HEK293 (cell line): Measurements from ENCODE around the gene TRIM65.

Experiments
- CTCF ChIP-seq: fragments of 450-650 bp; formaldehyde crosslinking; IDR thresholded peaks from 2 replicates; pipeline ENCODE4 v1.5.1; 2016; ENCODE audit warnings: missing biosample characterization, missing genetic modification characterization
- SCRT2 ChIP-seq: fragments of 450-650 bp; formaldehyde crosslinking; IDR thresholded peaks from 2 replicates; pipeline ENCODE4 v1.5.1; 2016; ENCODE audit warnings: missing biosample characterization, missing genetic modification characterization
- TSHZ1 ChIP-seq: fragments of 450-650 bp; formaldehyde crosslinking; IDR thresholded peaks from 2 replicates; pipeline ENCODE4 v1.5.1; 2016; ENCODE audit warnings: missing biosample characterization, missing genetic modification characterization, borderline replicate concordance
- YY2 ChIP-seq: fragments of 450-650 bp; formaldehyde crosslinking; IDR thresholded peaks from 2 replicates; pipeline ENCODE4 v1.5.1; 2016; ENCODE audit warnings: missing biosample characterization, missing genetic modification characterization
- ZNF138 ChIP-seq: fragments of 450-650 bp; formaldehyde crosslinking; IDR thresholded peaks from 2 replicates; pipeline ENCODE4 v1.5.1; 2016; ENCODE audit warnings: missing biosample characterization, missing genetic modification characterization, borderline replicate concordance
- ZNF24 ChIP-seq: fragments of 450-650 bp; formaldehyde crosslinking; IDR thresholded peaks from 2 replicates; pipeline ENCODE4 v1.5.1; 2016; ENCODE audit warnings: missing biosample characterization, missing genetic modification characterization
- ZNF350 ChIP-seq: fragments of 450-650 bp; formaldehyde crosslinking; IDR thresholded peaks from 2 replicates; pipeline ENCODE4 v1.5.0; 2017; ENCODE audit warnings: missing biosample characterization, mild to moderate bottlenecking, missing genetic modification characterization
- ZNF555 ChIP-seq: fragments of 450-650 bp; formaldehyde crosslinking; conservative IDR thresholded peaks from 2 replicates; pipeline ENCODE4 v1.5.1; 2017; ENCODE audit warnings: missing biosample characterization, mild to moderate bottlenecking, missing genetic modification characterization, inconsistent platforms
- TF ChIP-seq, protein P1 (sequence below): fragments of 450-650 bp; formaldehyde crosslinking; IDR thresholded peaks from 2 replicates; pipeline ENCODE4 v1.5.1; 2016; ENCODE audit warnings: missing biosample characterization, missing genetic modification characterization
- TF ChIP-seq, protein P2 (sequence below): fragments of 450-650 bp; formaldehyde crosslinking; IDR thresholded peaks from 2 replicates; pipeline ENCODE4 v1.5.1; 2016; ENCODE audit warnings: missing biosample characterization, missing genetic modification characterization

- no peak for TF ChIP-seq CTCF (tag by site-specific recombination)
- TF ChIP-seq ZNF24 (tag by site-specific recombination), result no peak
- no peak for TF ChIP-seq ZNF555 (tag by site-specific recombination)
- no peak for TF ChIP-seq ZNF350 (tag by site-specific recombination)
- no peak for TF ChIP-seq TSHZ1 (tag by site-specific recombination)
- no peak for TF ChIP-seq ZNF138 (tag by site-specific recombination)
- TF ChIP-seq, protein P1, sequence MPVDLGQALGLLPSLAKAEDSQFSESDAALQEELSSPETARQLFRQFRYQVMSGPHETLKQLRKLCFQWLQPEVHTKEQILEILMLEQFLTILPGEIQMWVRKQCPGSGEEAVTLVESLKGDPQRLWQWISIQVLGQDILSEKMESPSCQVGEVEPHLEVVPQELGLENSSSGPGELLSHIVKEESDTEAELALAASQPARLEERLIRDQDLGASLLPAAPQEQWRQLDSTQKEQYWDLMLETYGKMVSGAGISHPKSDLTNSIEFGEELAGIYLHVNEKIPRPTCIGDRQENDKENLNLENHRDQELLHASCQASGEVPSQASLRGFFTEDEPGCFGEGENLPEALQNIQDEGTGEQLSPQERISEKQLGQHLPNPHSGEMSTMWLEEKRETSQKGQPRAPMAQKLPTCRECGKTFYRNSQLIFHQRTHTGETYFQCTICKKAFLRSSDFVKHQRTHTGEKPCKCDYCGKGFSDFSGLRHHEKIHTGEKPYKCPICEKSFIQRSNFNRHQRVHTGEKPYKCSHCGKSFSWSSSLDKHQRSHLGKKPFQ (tag by site-specific recombination), result no peak
- TF ChIP-seq YY2 (tag by site-specific recombination), result no peak
- TF ChIP-seq, protein P2, sequence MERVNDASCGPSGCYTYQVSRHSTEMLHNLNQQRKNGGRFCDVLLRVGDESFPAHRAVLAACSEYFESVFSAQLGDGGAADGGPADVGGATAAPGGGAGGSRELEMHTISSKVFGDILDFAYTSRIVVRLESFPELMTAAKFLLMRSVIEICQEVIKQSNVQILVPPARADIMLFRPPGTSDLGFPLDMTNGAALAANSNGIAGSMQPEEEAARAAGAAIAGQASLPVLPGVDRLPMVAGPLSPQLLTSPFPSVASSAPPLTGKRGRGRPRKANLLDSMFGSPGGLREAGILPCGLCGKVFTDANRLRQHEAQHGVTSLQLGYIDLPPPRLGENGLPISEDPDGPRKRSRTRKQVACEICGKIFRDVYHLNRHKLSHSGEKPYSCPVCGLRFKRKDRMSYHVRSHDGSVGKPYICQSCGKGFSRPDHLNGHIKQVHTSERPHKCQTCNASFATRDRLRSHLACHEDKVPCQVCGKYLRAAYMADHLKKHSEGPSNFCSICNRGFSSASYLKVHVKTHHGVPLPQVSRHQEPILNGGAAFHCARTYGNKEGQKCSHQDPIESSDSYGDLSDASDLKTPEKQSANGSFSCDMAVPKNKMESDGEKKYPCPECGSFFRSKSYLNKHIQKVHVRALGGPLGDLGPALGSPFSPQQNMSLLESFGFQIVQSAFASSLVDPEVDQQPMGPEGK, result no peak
- TF ChIP-seq SCRT2 (tag by site-specific recombination), result no peak
These were observed 48.5 kb upstream of the TRIM65 start for GRCh38 chr17:75945211-75945610.
